HG02884 (cell line): Measurements from ENCODE around the gene ELP4.

ENCODE experiments used
- ATAC-seq: cut with Tn5 transposase; IDR thresholded peaks from one replicate; pipeline ENCODE4 v1.9.1; 2021; ENCODE audit warnings: mild to moderate bottlenecking, moderate library complexity; ENCODE audit not compliant: unreplicated experiment

The ELP4 gene

GRCh38 chr11:31767685-31768084 is 258.1 kb downstream of the ELP4 start:
- no peak for ATAC-seq

- no peak for ATAC-seq
Measured at GRCh38 chr11:31768749-31769640, 259.4 kb downstream of the ELP4 start.

GRCh38 chr11:31770011-31770700 is 260.6 kb downstream of the ELP4 start:
- no peak for ATAC-seq

- ATAC-seq: no peak
Measured at GRCh38 chr11:31772412-31772811, 262.8 kb downstream of the ELP4 start.

GRCh38 chr11:31779374-31779791 is 269.8 kb downstream of the ELP4 start:
- ATAC-seq: no peak

- ATAC-seq: no peak
Measured at GRCh38 chr11:31780078-31780477, 270.5 kb downstream of the ELP4 start.

- no peak for ATAC-seq
Measured at GRCh38 chr11:31780480-31780971, 271.0 kb downstream of the ELP4 start.

- no peak for ATAC-seq
Measured at GRCh38 chr11:31782257-31782656, 272.7 kb downstream of the ELP4 start.

- ATAC-seq: no peak
Measured at GRCh38 chr11:31783252-31783651, 273.7 kb downstream of the ELP4 start.

- ATAC-seq: no peak
Measured at GRCh38 chr11:31784611-31785010, 275.0 kb downstream of the ELP4 start.

- no peak for ATAC-seq
Measured at GRCh38 chr11:31786996-31787685, 277.6 kb downstream of the ELP4 start.

GRCh38 chr11:31788085-31788484 is 278.5 kb downstream of the ELP4 start:
- ATAC-seq: no peak

GRCh38 chr11:31790649-31791048 is 281.1 kb downstream of the ELP4 start:
- no peak for ATAC-seq

- no peak for ATAC-seq
Measured at GRCh38 chr11:31792036-31792435, 282.5 kb downstream of the ELP4 start.

- no peak for ATAC-seq
Measured at GRCh38 chr11:31792456-31792855, 282.9 kb downstream of the ELP4 start.

- ATAC-seq: no peak
Measured at GRCh38 chr11:31793264-31793663, 283.7 kb downstream of the ELP4 start.

GRCh38 chr11:31794548-31794947 is 285.0 kb downstream of the ELP4 start:
- ATAC-seq: no peak

- ATAC-seq: no peak
Measured at GRCh38 chr11:31795706-31796498, 286.3 kb downstream of the ELP4 start.

- no peak for ATAC-seq
Measured at GRCh38 chr11:31796499-31797189, 287.1 kb downstream of the ELP4 start.
